Suprapubic skin (tissue), 4 donors: Measurements from ENCODE around the gene ITGA4.
"Not testable (repeated sequence)": the region's sequence is repeated elsewhere in the genome, so short reads cannot be mapped to it uniquely, and the experiment has no call there.

Experiments used
- EP300 ChIP-seq: sonication (generic); formaldehyde crosslinking; IDR thresholded peaks from one replicate; pipeline ENCODE4 v1.6.1; 2017; ENCODE audit warnings: antibody characterized with exemption
- POLR2A ChIP-seq, 2 donors: fragments of 450-650 bp; IDR thresholded peaks; one replicate each; pipeline ENCODE4 v1.6.1; 2017; ENCODE audit warnings: antibody characterized with exemption in 2 of 2, mild to moderate bottlenecking in 2 of 2, moderate library complexity in 2 of 2
- POLR2AphosphoS5 ChIP-seq, 3 donors: sonication (generic); formaldehyde crosslinking; IDR thresholded peaks; one replicate each; pipeline ENCODE4 v1.6.1; 2017; ENCODE audit warnings: antibody characterized with exemption in 3 of 3
- TF ChIP-seq, protein P1 (sequence below), 2 donors: fragments of 200-600 bp in 1 of 2; fragments of 450-650 bp in 1 of 2; sonication (generic) in 1 of 2; IDR thresholded peaks; one replicate each; pipeline ENCODE4 v1.5.1; 2016 to 2019; ENCODE audit warnings: antibody characterized with exemption in 2 of 2, mild to moderate bottlenecking in 1 of 2, moderate library complexity in 1 of 2

DNA sequence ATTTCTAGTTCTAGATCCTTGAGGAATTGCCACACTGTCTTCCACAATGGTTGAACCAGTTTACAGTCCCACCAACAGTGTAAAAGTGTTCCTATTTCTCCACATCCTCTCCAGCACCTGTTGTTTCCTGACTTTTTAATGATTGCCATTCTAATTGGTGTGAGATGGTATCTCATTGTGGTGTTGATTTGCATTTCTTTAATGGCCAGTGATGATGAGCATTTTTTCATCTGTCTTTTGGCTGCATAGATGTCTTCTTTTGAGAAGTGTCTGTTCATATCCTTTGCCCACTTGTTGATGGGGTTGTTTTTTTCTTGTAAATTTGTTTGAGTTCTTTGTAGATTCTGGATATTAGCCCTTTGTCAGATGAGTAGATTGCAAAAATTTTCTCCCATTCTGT is 7.9 kb upstream of the ITGA4 start:
- TF ChIP-seq, protein P1, sequence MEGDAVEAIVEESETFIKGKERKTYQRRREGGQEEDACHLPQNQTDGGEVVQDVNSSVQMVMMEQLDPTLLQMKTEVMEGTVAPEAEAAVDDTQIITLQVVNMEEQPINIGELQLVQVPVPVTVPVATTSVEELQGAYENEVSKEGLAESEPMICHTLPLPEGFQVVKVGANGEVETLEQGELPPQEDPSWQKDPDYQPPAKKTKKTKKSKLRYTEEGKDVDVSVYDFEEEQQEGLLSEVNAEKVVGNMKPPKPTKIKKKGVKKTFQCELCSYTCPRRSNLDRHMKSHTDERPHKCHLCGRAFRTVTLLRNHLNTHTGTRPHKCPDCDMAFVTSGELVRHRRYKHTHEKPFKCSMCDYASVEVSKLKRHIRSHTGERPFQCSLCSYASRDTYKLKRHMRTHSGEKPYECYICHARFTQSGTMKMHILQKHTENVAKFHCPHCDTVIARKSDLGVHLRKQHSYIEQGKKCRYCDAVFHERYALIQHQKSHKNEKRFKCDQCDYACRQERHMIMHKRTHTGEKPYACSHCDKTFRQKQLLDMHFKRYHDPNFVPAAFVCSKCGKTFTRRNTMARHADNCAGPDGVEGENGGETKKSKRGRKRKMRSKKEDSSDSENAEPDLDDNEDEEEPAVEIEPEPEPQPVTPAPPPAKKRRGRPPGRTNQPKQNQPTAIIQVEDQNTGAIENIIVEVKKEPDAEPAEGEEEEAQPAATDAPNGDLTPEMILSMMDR (IDR thresholded peaks at IDR 0.05) = not testable (repeated sequence)
- not testable (repeated sequence) for TF ChIP-seq POLR2AphosphoS5 (IDR thresholded peaks at IDR 0.05); EP300; POLR2A (IDR thresholded peaks at IDR 0.05)
